Ureter (tissue), 1 donor: ENCODE results near the gene WFDC6. TPM values are rescaled to one million over a fixed set of nuclear protein-coding genes. Genes with fewer than 3 reads are reported as not detected.

ENCODE experiments used
- total RNA-seq: library from RNA; stranded (reverse); gene quantifications from one replicate; pipeline ENCODE4 v1.2.4, GENCODE V29; 2023
- donor health status: DM: yes; HTN: yes; CAD: no.

Gene WFDC6
- total RNA-seq, 1 donor from 2014 or later = not detected

Other genes with a start within 250 kb of the WFDC6 start
- not detected for gene RBPJL, start 232.6 kb downstream of the WFDC6 start, total RNA-seq
- gene MATN4, start 231.2 kb downstream of the WFDC6 start, total RNA-seq = not detected
- 215 TPM for gene SDC4, start 191.1 kb downstream of the WFDC6 start, total RNA-seq
- gene SYS1, start 176.3 kb downstream of the WFDC6 start, total RNA-seq = 28.8 TPM
- gene TP53TG5, start 161.2 kb downstream of the WFDC6 start, total RNA-seq = 1.2 TPM
- 63.0 TPM for gene DBNDD2, start 131.2 kb downstream of the WFDC6 start, total RNA-seq
- gene PIGT, start 123.3 kb downstream of the WFDC6 start, total RNA-seq = 94.3 TPM
- 244 TPM for gene WFDC2, start 69.7 kb downstream of the WFDC6 start, total RNA-seq
- not detected for gene SPINT3, start 23.9 kb downstream of the WFDC6 start, total RNA-seq
- gene EPPIN, start 7.9 kb upstream of the WFDC6 start, total RNA-seq = not detected
- not detected for gene WFDC8, start 39.8 kb upstream of the WFDC6 start, total RNA-seq
- not detected for gene WFDC10A, start 90.3 kb upstream of the WFDC6 start, total RNA-seq
- not detected for gene WFDC9, start 91.8 kb upstream of the WFDC6 start, total RNA-seq
- not detected for gene WFDC11, start 130.8 kb upstream of the WFDC6 start, total RNA-seq
- 0.55 TPM for gene WFDC13, start 162.6 kb upstream of the WFDC6 start, total RNA-seq
- 1.9 TPM for gene WFDC10B, start 165.5 kb upstream of the WFDC6 start, total RNA-seq
- not detected for gene SPINT4, start 182.9 kb upstream of the WFDC6 start, total RNA-seq